NT2/D1 (cell line): ENCODE results near the gene AMN.

ENCODE experiments used
- DNase-seq: peaks from one replicate; pipeline ENCODE4 v3.0.0-alpha.2; 2011; ENCODE audit warnings: low read depth, low spot score
- H3K27me3 ChIP-seq: 2 replicates; pipeline ENCODE4 v1.6.0; 2011; ENCODE audit warnings: mild to moderate bottlenecking; ENCODE audit not compliant: insufficient read length, insufficient read depth
- H3K36me3 ChIP-seq: 2 replicates; pipeline ENCODE4 v1.6.1; 2011; ENCODE audit warnings: mild to moderate bottlenecking, low read length, mixed read lengths; ENCODE audit not compliant: insufficient read depth, insufficient read length
- H3K4me1 ChIP-seq: 2 replicates; pipeline ENCODE4 v1.5.1; 2011; ENCODE audit not compliant: insufficient read depth, insufficient read length
- H3K4me3 ChIP-seq: 2 replicates; pipeline ENCODE4 v1.5.1; 2011; ENCODE audit warnings: low read depth; ENCODE audit not compliant: insufficient read length
- H3K9ac ChIP-seq: 2 replicates; pipeline ENCODE4 v1.6.0; 2011; ENCODE audit warnings: low read depth; ENCODE audit not compliant: insufficient read length
- H3K9me3 ChIP-seq: 2 replicates; pipeline ENCODE4 v1.5.1; 2011; ENCODE audit warnings: mild to moderate bottlenecking, low read length; ENCODE audit not compliant: insufficient read depth
- SUZ12 ChIP-seq: IDR thresholded peaks from 2 replicates; pipeline ENCODE4 v1.6.1; 2011; ENCODE audit not compliant: insufficient read length, insufficient read depth; ENCODE audit errors: extremely low read depth
- YY1 ChIP-seq: IDR thresholded peaks from 2 replicates; pipeline ENCODE4 v1.6.1; 2011; ENCODE audit not compliant: insufficient read length, insufficient read depth
- ZNF274 ChIP-seq: IDR thresholded peaks from 2 replicates; pipeline ENCODE4 v1.6.1; 2011; ENCODE audit warnings: mild to moderate bottlenecking, low read depth, low read length

AMN gene

DNA sequence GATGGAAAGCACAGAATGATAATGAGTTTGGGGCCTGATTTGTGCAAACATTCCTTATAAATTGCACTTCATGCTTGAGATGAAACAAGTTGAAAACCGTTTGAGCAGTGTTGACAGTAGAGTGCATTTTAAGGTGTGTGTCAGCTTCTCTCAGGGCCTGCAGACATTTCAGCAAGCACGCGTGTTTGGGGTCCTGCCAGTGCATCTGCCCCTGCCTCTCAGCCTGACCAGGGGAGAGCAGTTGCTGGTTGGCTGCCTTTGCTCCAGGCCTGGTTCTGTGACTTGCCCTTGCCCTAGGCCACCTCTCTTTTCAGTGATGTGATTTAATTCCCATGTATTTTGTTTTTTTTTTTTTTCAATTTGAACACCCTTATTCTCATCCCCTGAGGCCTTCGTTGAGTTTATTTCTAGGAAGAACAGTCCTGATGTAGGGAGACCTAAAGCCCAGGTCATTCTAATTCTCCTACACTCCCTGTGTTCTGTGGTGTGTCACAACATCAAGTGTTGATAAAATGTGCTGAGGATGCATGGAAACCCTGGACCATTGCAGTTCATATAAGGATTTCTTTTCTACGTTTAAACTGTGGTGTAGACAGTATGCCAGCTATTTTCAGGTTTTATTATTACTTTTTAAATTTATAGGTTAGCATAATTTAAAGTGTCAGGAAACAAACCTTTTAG, 40.1 kb upstream of the AMN start:
- Histone ChIP-seq H3K9me3 (no peaks in the 10 kb centered on the region), H3K4me3 (no peak overlapping the region), H3K36me3 (peaks cover 29% of the 10 kb centered on the region), H3K27me3 (no peaks in the 10 kb centered on the region), H3K4me1 (peaks cover 4% of the 10 kb centered on the region), H3K9ac (no peak overlapping the region)
- TF ChIP-seq YY1: no peak
- TF ChIP-seq ZNF274: no peak
- no peak for TF ChIP-seq SUZ12
- no peak for DNase-seq

DNA sequence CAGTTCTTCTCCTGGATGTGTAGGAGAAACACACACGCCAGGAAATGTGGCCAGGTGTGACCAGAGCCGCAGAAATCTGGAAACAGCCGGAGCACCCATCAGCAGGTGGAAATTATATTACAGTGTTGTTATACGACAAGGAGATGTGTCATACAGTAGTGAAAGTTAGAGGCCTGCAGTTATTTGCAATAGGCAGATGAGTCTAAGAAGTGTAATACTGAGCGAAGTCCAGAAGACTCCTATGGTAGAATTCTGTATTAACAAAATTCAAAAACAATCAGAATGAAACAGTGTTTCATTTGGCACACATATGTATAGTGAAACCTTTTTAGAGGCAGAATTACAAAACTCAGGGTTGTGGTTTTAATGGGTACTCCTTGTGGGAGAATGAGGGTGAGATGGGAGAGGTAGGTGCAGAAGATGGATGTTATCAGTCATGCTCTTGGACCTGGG, 39.3 kb upstream of the AMN start:
- no peak overlapping the region for H3K4me3 ChIP-seq
- TF ChIP-seq ZNF274: no peak
- no peak for TF ChIP-seq YY1
- no peak for TF ChIP-seq SUZ12
- H3K9me3 ChIP-seq: no peaks in the 10 kb centered on the region
- no peak overlapping the region for H3K9ac ChIP-seq
- peaks cover 26% of the 10 kb centered on the region for H3K36me3 ChIP-seq
- H3K27me3 ChIP-seq: no peaks in the 10 kb centered on the region
- H3K4me1 ChIP-seq: peaks cover 4% of the 10 kb centered on the region
- no peak for DNase-seq

DNA sequence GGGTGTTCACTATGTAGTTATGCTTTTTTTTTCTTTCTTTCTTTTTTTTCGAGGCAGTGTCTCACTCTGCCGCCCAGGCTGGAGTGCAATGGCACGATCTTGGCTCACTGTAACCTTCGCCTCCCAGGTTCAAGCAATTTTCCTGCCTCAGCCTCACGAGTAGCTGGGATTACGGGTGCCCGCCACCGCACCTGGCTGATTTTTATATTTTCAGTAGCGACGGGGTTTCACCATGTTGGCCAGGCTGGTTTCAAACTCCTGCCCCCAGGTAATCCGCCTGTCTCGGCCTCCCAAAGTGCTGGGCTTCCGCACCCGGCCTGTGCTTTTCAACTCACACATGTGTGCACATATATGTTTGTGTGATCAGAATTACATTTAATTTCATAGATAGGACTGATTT, 38.9 kb upstream of the AMN start:
- Histone ChIP-seq H3K36me3 (peaks cover 30% of the 10 kb centered on the region), H3K9me3 (no peaks in the 10 kb centered on the region)

GRCh38 chr14:102885737-102886447, 36.6 kb upstream of the AMN start:
- no peaks in the 10 kb centered on the region for H3K27me3 ChIP-seq
- no peaks in the 10 kb centered on the region for H3K4me1 ChIP-seq
- TF ChIP-seq SUZ12 (no peak), ZNF274 (no peak), YY1 (no peak)
- H3K36me3 ChIP-seq: peaks cover 35% of the 10 kb centered on the region
- DNase-seq: no peak
- H3K4me3 ChIP-seq: no peak overlapping the region
- no peaks in the 10 kb centered on the region for H3K9me3 ChIP-seq
- no peak overlapping the region for H3K9ac ChIP-seq

More for the DNA sequence above, 38.9 kb upstream of the AMN start:
- TF ChIP-seq SUZ12 (no peak), YY1 (no peak), ZNF274 (no peak)
- H3K4me3 ChIP-seq: no peak overlapping the region
- peaks cover 4% of the 10 kb centered on the region for H3K4me1 ChIP-seq
- DNase-seq: no peak
- no peaks in the 10 kb centered on the region for H3K27me3 ChIP-seq
- H3K9ac ChIP-seq: no peak overlapping the region

DNA sequence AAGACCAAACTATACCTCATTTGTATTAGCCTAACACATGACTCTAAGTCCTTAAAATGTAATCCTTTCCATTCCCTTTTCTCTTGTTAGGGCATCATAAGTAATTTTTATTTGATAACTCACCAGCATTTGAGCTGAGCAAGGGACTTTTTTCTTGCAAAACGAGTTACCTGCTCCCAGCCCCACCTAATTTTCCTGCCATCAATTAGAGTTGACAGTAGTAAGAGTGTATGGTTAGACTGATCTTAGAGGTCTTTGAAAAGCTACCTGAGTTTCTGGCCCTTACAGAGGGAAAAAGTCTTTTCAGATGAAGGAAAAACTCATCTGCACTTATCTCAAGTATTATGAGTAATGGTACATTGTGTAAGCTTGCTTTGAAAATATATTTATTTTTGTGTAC, 33.7 kb upstream of the AMN start:
- H3K9me3 ChIP-seq: no peaks in the 10 kb centered on the region
- peaks cover 30% of the 10 kb centered on the region for H3K36me3 ChIP-seq
- TF ChIP-seq SUZ12: no peak
- no peak for TF ChIP-seq ZNF274
- TF ChIP-seq YY1: no peak
- no peaks in the 10 kb centered on the region for H3K4me1 ChIP-seq
- no peak for DNase-seq
- H3K27me3 ChIP-seq: no peaks in the 10 kb centered on the region
- no peak overlapping the region for H3K9ac ChIP-seq
- H3K4me3 ChIP-seq: no peak overlapping the region

DNA sequence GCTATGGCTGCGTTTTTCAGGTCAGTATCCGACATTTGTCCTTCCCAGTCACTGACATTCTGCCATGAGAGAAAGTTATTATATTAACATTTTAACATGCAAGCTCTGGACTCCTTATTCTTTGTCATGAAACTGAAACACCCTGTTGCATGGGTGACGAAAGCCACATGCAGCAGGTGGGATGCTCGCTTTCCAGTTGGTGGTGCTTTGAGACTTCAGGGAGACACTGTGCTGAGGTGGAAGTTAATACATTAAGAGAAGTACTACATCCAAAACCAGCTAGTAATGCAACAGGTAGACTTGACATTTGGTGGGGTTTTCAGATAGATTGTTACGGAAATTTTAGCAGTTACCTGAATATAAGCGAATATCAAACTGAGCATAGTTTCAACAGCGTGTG, 32.8 kb upstream of the AMN start:
- Histone ChIP-seq H3K9me3 (no peaks in the 10 kb centered on the region), H3K36me3 (peaks cover 32% of the 10 kb centered on the region), H3K27me3 (no peaks in the 10 kb centered on the region), H3K4me1 (no peaks in the 10 kb centered on the region), H3K9ac (no peak overlapping the region), H3K4me3 (no peak overlapping the region)
- TF ChIP-seq ZNF274 (no peak), YY1 (no peak), SUZ12 (no peak)
- DNase-seq: no peak

DNA sequence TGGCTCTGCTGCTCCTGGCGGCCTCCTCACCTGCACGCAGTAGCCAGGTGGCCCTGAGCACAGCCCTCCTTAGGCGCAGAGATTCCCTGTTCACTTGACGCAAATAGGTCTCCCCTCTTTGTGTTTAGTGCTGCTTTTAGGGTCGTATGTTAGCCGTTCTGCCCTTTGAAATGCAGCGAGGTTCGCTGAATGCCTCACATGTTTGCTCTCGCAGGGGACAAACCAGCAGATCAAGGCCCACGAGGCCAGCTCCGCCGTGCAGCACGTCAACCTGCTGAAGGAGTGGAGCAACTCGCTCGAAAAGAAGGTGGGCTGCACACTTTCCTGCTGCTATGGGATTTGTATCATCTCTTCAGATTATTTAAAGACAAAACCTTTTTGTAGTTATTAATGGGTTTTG, 31.4 kb upstream of the AMN start:
- Histone ChIP-seq H3K36me3 (peaks cover 31% of the 10 kb centered on the region), H3K27me3 (no peaks in the 10 kb centered on the region), H3K4me3 (no peak overlapping the region), H3K4me1 (no peaks in the 10 kb centered on the region), H3K9me3 (no peaks in the 10 kb centered on the region), H3K9ac (no peak overlapping the region)
- DNase-seq: no peak
- no peak for TF ChIP-seq SUZ12
- TF ChIP-seq ZNF274: no peak
- TF ChIP-seq YY1: no peak
